H9 (cell line): ENCODE results near the gene SHANK3. TPM values are rescaled to one million over a fixed set of nuclear protein-coding genes. Genes with fewer than 3 reads are reported as not detected.

ENCODE experiments used
- DNase-seq: peaks from one replicate; pipeline ENCODE4 v3.0.0-alpha.2; 2017
- H2AFZ ChIP-seq: one replicate; pipeline ENCODE4 v1.6.1; 2013; ENCODE audit warnings: mild to moderate bottlenecking, low read length, control low read depth, moderate library complexity
- H2AK5ac ChIP-seq: 2 replicates; pipeline ENCODE4 v1.6.1; 2013; ENCODE audit warnings: low read length, control low read depth, mixed read lengths; ENCODE audit not compliant: insufficient read length
- H2BK120ac ChIP-seq: one replicate; pipeline ENCODE4 v1.6.1; 2013; ENCODE audit warnings: low read depth, mild to moderate bottlenecking, low read length, control low read depth, inconsistent platforms; ENCODE audit not compliant: poor library complexity, severe bottlenecking
- H2BK12ac ChIP-seq: 2 replicates; pipeline ENCODE4 v1.6.1; 2013; ENCODE audit warnings: low read length, control low read depth, mixed read lengths, low read depth; ENCODE audit not compliant: insufficient read length
- H2BK15ac ChIP-seq: 2 replicates; pipeline ENCODE4 v1.6.1; 2013; ENCODE audit warnings: low read depth, low read length, control low read depth
- H2BK20ac ChIP-seq: one replicate; pipeline ENCODE4 v1.6.1; 2013; ENCODE audit warnings: low read depth, mild to moderate bottlenecking, low read length, control low read depth, inconsistent platforms; ENCODE audit not compliant: poor library complexity, severe bottlenecking
- H2BK5ac ChIP-seq: 2 replicates; pipeline ENCODE4 v1.6.1; 2013; ENCODE audit warnings: low read length, control low read depth, mixed read lengths; ENCODE audit not compliant: insufficient read length
- H3K14ac ChIP-seq: 2 replicates; pipeline ENCODE4 v1.6.1; 2013; ENCODE audit warnings: low read length, control low read depth; ENCODE audit not compliant: insufficient read depth
- H3K18ac ChIP-seq: 2 replicates; pipeline ENCODE4 v1.6.1; 2013; ENCODE audit warnings: low read depth, mild to moderate bottlenecking, mixed read lengths, low read length, control low read depth; ENCODE audit not compliant: insufficient read length
- H3K23ac ChIP-seq: 2 replicates; pipeline ENCODE4 v1.6.1; 2013; ENCODE audit warnings: low read length, control low read depth, mixed read lengths, low read depth; ENCODE audit not compliant: insufficient read length
- H3K23me2 ChIP-seq: 2 replicates; pipeline ENCODE4 v1.6.1; 2013; ENCODE audit warnings: low read depth, mild to moderate bottlenecking, mixed read lengths, low read length, control low read depth; ENCODE audit not compliant: insufficient read length, poor library complexity, severe bottlenecking
- H3K27ac ChIP-seq: 2 replicates; pipeline ENCODE4 v1.5.1; 2013; ENCODE audit warnings: low read length, control low read depth, mixed read lengths, low read depth; ENCODE audit not compliant: insufficient read length
- H3K27me3 ChIP-seq: 2 replicates; pipeline ENCODE4 v1.6.1; 2013; ENCODE audit warnings: low read length, control low read depth, inconsistent platforms; ENCODE audit not compliant: insufficient read depth
- H3K4ac ChIP-seq: 2 replicates; pipeline ENCODE4 v1.6.1; 2013; ENCODE audit warnings: low read depth, mild to moderate bottlenecking, control low read depth, inconsistent platforms, low read length, moderate library complexity
- H3K4me1 ChIP-seq: 2 replicates; pipeline ENCODE4 v1.6.1; 2013; ENCODE audit warnings: low read length, control low read depth, inconsistent platforms; ENCODE audit not compliant: insufficient read depth
- H3K4me2 ChIP-seq: 2 replicates; pipeline ENCODE4 v1.6.1; 2013; ENCODE audit warnings: low read length, control low read depth, mixed read lengths; ENCODE audit not compliant: insufficient read length, insufficient read depth
- H3K56ac ChIP-seq: 2 replicates; pipeline ENCODE4 v1.6.1; 2013; ENCODE audit warnings: low read depth, mild to moderate bottlenecking, mixed read lengths, low read length, control low read depth; ENCODE audit not compliant: insufficient read length
- H3K79me1 ChIP-seq: 2 replicates; pipeline ENCODE4 v1.6.1; 2013; ENCODE audit warnings: low read depth, mild to moderate bottlenecking, moderate library complexity, low read length, control low read depth, inconsistent platforms; ENCODE audit not compliant: insufficient read depth, poor library complexity, severe bottlenecking
- H3K79me2 ChIP-seq: 2 replicates; pipeline ENCODE4 v1.6.1; 2013; ENCODE audit warnings: low read length, control low read depth, inconsistent platforms; ENCODE audit not compliant: insufficient read depth
- H3K9ac ChIP-seq: 2 replicates; pipeline ENCODE4 v1.6.1; 2013; ENCODE audit warnings: low read length, control low read depth, mixed read lengths; ENCODE audit not compliant: insufficient read length; ENCODE audit errors: extremely low read depth
- H3K9me3 ChIP-seq: one replicate; pipeline ENCODE4 v1.6.1; 2013; ENCODE audit warnings: low read depth, low read length, inconsistent platforms; ENCODE audit not compliant: control insufficient read depth
- H3T11ph ChIP-seq: one replicate; pipeline ENCODE4 v1.6.1; 2013; ENCODE audit warnings: mild to moderate bottlenecking, low read length, control low read depth, inconsistent platforms
- H4K20me1 ChIP-seq: one replicate; pipeline ENCODE4 v1.6.1; 2013; ENCODE audit not compliant: control insufficient read depth, insufficient read length, insufficient read depth
- H4K5ac ChIP-seq: 2 replicates; pipeline ENCODE4 v1.6.1; 2013; ENCODE audit warnings: low read depth, mild to moderate bottlenecking, mixed read lengths, low read length, control low read depth; ENCODE audit not compliant: insufficient read length
- H4K8ac ChIP-seq: replicated peaks from 2 replicates; pipeline ENCODE4 v1.6.1; 2013; ENCODE audit warnings: low read length, control low read depth, mixed read lengths, low read depth; ENCODE audit not compliant: insufficient read length
- H4K91ac ChIP-seq: 2 replicates; pipeline ENCODE4 v1.6.1; 2013; ENCODE audit warnings: low read depth, mild to moderate bottlenecking, moderate library complexity, mixed read lengths, low read length, control low read depth; ENCODE audit not compliant: insufficient read length
- H3K27ac Mint-ChIP-seq, 3 experiments: 2 replicates in 2 of 3; 3 replicates in 1 of 3; pipeline ENCODE4 v1.8.0; 2020 to 2021; ENCODE audit warnings: mixed read lengths in 3 of 3, mild to moderate bottlenecking in 1 of 3, moderate library complexity in 1 of 3
- H3K27me3 Mint-ChIP-seq: 2 replicates; pipeline ENCODE4 v1.8.0; 2021; ENCODE audit warnings: low read depth, mild to moderate bottlenecking, moderate library complexity, mixed read lengths
- H3K36me3 Mint-ChIP-seq, 3 experiments: 2 replicates in 2 of 3; 3 replicates in 1 of 3; pipeline ENCODE4 v1.8.0; 2020 to 2021; ENCODE audit warnings: low read depth in 3 of 3, mixed read lengths in 3 of 3; ENCODE audit not compliant: insufficient read depth in 1 of 3
- H3K4me1 Mint-ChIP-seq, 2 experiments: 2 replicates each; pipeline ENCODE4 v1.8.0; 2020; ENCODE audit warnings: mixed read lengths in 2 of 2
- H3K4me3 Mint-ChIP-seq, 2 experiments: 2 replicates in 1 of 2; 3 replicates in 1 of 2; pipeline ENCODE4 v1.8.0; 2020 to 2021; ENCODE audit warnings: mild to moderate bottlenecking in 2 of 2, mixed read lengths in 2 of 2, moderate library complexity in 1 of 2
- H3K9me3 Mint-ChIP-seq, 2 experiments: 2 replicates in 1 of 2; 3 replicates in 1 of 2; pipeline ENCODE4 v1.8.0; 2020; ENCODE audit warnings: mild to moderate bottlenecking in 2 of 2, mixed read lengths in 2 of 2, moderate library complexity in 1 of 2
- CTCF ChIP-seq: fragments of 200-600 bp; sonication (generic); conservative IDR thresholded peaks from 3 replicates; pipeline ENCODE4 v1.8.0; 2021; ENCODE audit warnings: antibody characterized with exemption, mild to moderate bottlenecking
- WGBS: extraction: QIAGEN DNeasy Blood & Tissue Kit; methylation state at CpG from one replicate; pipeline ENCODE4 v1.1.7; 2013; ENCODE audit warnings: missing lambda C conversion rate, low lambda C conversion rate, mixed read lengths; ENCODE audit not compliant: insufficient read length; ENCODE audit errors: extremely low coverage; 5-methylcytosine and 5-hydroxymethylcytosine counted together
- total RNA-seq: library from RNA; stranded (reverse); gene quantifications from 2 replicates; pipeline ENCODE4 v1.2.1, GENCODE V29; 2021

The SHANK3 gene
- total RNA-seq, 1 experiment from 2014 or later, result 8.7 TPM

GRCh38 chr22:50665212-50665611, 7.4 kb upstream of the SHANK3 start:
- no peak for TF ChIP-seq CTCF

More at GRCh38 chr22:50665212-50665611, 7.4 kb upstream of the SHANK3 start:
- no peak overlapping the region for H2BK15ac ChIP-seq
- H3K4me1 Mint-ChIP-seq, result no peaks in the 10 kb centered on the region
- H3K23me2 ChIP-seq, result no peaks in the 10 kb centered on the region
- H3K4me3 Mint-ChIP-seq, result no peak overlapping the region
- H3K23ac ChIP-seq, result no peak overlapping the region
- no peaks in the 10 kb centered on the region for H3K36me3 Mint-ChIP-seq
- H4K91ac ChIP-seq, result no peak overlapping the region
- no peak overlapping the region for H2AK5ac ChIP-seq
- H2AFZ ChIP-seq, result no peak overlapping the region
- no peak overlapping the region for H2BK5ac ChIP-seq
- no peaks in the 10 kb centered on the region; the same call in 1 of the 2 replicates for H3K27me3 ChIP-seq
- no peaks in the 10 kb centered on the region for H3K4me1 ChIP-seq
- H4K5ac ChIP-seq, result no peak overlapping the region
- H3K9ac ChIP-seq, result no peak overlapping the region
- no peak overlapping the region for H3K14ac ChIP-seq
- H3K27me3 Mint-ChIP-seq, result peaks cover 63% of the 10 kb centered on the region
- no peak overlapping the region for H2BK20ac ChIP-seq
- no peak overlapping the region for H3K18ac ChIP-seq
- no peaks in the 10 kb centered on the region for H3K79me2 ChIP-seq
- H2BK12ac ChIP-seq, result no peak overlapping the region
- H3K9me3 Mint-ChIP-seq, result peaks cover 2 to 6% of the 10 kb centered on the region in 2 experiments; a peak in 4 of 5 replicates
- no peak overlapping the region for H3K56ac ChIP-seq
- H3K27ac ChIP-seq, result no peak overlapping the region
- H3K79me1 ChIP-seq, result no peaks in the 10 kb centered on the region
- no peak overlapping the region for H4K8ac ChIP-seq
- no peaks in the 10 kb centered on the region for H4K20me1 ChIP-seq
- no peak overlapping the region for H2BK120ac ChIP-seq
- H3K9me3 ChIP-seq, result no peaks in the 10 kb centered on the region
- H3K27ac Mint-ChIP-seq, result no peak overlapping the region
- H3K4ac ChIP-seq, result no peak overlapping the region
- no peak for DNase-seq
- no peak overlapping the region for H3K4me2 ChIP-seq
- no CpG with 5 or more reads among the region's 12 CpGs for WGBS
- no peak overlapping the region for H3T11ph ChIP-seq
